ENCODE data around the gene ENTREP3.

DNA sequence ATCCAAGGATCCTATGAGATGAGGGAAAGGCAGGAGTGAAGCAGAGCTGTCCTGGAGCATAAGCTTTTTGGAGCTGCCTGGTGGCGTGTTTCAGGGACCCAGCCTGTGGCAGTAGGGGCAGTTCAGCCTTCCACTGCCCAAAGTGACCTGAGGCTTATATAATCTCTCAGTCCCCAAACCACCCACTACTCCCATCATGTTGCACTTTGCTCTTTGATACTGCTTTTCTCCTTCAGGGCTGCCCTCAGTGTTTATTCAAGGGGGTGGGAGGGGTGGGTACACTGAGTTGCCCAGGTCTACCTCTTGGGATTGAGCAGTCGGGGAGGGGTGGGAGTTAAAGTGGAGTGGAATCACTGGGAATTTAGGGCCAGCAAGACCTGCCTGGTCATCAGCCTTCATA, 31.3 kb upstream of the ENTREP3 start:
- TF ChIP-seq, protein P1, sequence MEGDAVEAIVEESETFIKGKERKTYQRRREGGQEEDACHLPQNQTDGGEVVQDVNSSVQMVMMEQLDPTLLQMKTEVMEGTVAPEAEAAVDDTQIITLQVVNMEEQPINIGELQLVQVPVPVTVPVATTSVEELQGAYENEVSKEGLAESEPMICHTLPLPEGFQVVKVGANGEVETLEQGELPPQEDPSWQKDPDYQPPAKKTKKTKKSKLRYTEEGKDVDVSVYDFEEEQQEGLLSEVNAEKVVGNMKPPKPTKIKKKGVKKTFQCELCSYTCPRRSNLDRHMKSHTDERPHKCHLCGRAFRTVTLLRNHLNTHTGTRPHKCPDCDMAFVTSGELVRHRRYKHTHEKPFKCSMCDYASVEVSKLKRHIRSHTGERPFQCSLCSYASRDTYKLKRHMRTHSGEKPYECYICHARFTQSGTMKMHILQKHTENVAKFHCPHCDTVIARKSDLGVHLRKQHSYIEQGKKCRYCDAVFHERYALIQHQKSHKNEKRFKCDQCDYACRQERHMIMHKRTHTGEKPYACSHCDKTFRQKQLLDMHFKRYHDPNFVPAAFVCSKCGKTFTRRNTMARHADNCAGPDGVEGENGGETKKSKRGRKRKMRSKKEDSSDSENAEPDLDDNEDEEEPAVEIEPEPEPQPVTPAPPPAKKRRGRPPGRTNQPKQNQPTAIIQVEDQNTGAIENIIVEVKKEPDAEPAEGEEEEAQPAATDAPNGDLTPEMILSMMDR (IDR thresholded peaks at IDR 0.05; ENCODE audit: low read depth, low read length, poor library complexity, severe bottlenecking): no peak
- TF ChIP-seq EZH2phosphoT487 (IDR thresholded peaks at IDR 0.05; ENCODE audit: borderline replicate concordance, low read length): no peak

Measured in DOHH2 (cell line).